ENCODE measurements around the gene SELENBP1. TPM values are rescaled to one million over a fixed set of nuclear protein-coding genes. Genes with fewer than 3 reads are reported as not detected.

SELENBP1 gene
- polyA plus RNA-seq, 1 donor from 2014 or later = not detected

- no peaks in the 10 kb centered on the region for H3K79me2 ChIP-seq (replicated peaks; ENCODE audit: insufficient read depth, low read length)
- H3K27ac ChIP-seq (ENCODE audit: low read length) = no peak overlapping the region
- no peak overlapping the region for H3K9ac ChIP-seq (ENCODE audit: low read length)
- no peak overlapping the region for H3K4me3 ChIP-seq (ENCODE audit: low read length)
- H4K20me1 ChIP-seq (ENCODE audit: insufficient read depth) = no peaks in the 10 kb centered on the region
- no peaks in the 10 kb centered on the region for H3K36me3 ChIP-seq (ENCODE audit: insufficient read depth, low read length)
- no peak overlapping the region for H2AFZ ChIP-seq (ENCODE audit: low read depth, low read length)
- H3K9me2 ChIP-seq (ENCODE audit: insufficient read depth, low read length) = no peaks in the 10 kb centered on the region
- H3F3A ChIP-seq (ENCODE audit: insufficient read depth, low read length, poor library complexity, severe bottlenecking) = no peaks in the 10 kb centered on the region
- TF ChIP-seq EZH2 (IDR thresholded peaks at IDR 0.05; ENCODE audit: borderline replicate concordance, insufficient read depth, low read length, poor library complexity, severe bottlenecking) (no peak), MXI1 (conservative IDR thresholded peaks at IDR 0.05; ENCODE audit: poor library complexity, severe bottlenecking) (no peak), TAF1 (IDR thresholded peaks at IDR 0.05; ENCODE audit: low read depth) (no peak), RAD21 (conservative IDR thresholded peaks at IDR 0.05) (no peak)
- H3K4me2 ChIP-seq (ENCODE audit: low read length) = no peak overlapping the region
- H3K9me3 ChIP-seq (ENCODE audit: low read length) = no peaks in the 10 kb centered on the region
- no peaks in the 10 kb centered on the region for H3K27me3 ChIP-seq (ENCODE audit: insufficient read depth, low read depth, low read length)
These were observed 37.7 kb downstream of the SELENBP1 start for GRCh38 chr1:151334822-151335221.

DNA sequence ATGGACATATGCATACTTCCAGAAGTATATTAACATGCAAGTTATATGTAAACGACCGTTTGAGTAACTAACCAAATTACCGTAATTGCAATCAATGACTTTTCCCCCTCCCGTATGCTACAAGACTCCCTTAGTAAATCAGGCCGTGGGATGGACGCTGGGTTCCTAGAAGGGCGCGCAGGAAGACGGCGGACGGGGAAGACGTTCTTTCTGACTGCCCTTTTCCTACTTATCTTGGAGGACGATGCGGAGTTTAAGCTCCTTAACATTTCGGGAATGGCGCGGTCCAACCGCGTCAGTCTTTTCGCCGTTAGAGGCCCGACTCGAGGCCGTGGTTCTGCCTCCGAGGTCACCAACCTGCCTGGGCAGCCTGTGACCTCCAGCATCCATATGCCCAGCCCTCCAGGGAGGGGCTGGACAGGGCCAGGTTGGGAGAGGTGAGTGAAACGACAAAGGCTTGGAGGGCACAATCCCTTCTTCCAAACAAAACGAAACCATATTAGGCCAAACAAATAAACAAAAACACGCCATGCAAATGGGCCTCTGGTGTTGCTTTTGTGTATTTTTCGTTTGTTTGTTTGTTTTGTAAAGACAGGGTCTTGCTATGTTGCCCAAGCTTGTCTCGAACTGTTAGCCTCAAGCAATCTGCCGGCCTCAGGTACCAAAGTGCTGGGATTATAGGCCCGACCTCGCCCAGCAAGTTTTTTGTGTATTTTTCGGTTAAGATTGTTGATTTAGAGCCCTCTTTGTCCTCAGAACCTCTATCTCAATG, 44.4 kb downstream of the SELENBP1 start:
- H3K9ac ChIP-seq (ENCODE audit: low read length) = peak overlapping the region; percentile 77
- TF ChIP-seq EP300 (conservative IDR thresholded peaks at IDR 0.05; ENCODE audit: poor library complexity, severe bottlenecking) (no peak), POLR2AphosphoS5 (IDR thresholded peaks at IDR 0.05) (no peak), CTCF (IDR thresholded peaks at IDR 0.05; ENCODE audit: poor library complexity, severe bottlenecking) (no peak), MXI1 (conservative IDR thresholded peaks at IDR 0.05; ENCODE audit: poor library complexity, severe bottlenecking) (no peak), TAF1 (IDR thresholded peaks at IDR 0.05; ENCODE audit: low read depth) (no peak), SMC3 (conservative IDR thresholded peaks at IDR 0.05; ENCODE audit: poor library complexity) (no peak), RAD21 (conservative IDR thresholded peaks at IDR 0.05) (no peak), REST (IDR thresholded peaks at IDR 0.05; ENCODE audit: borderline replicate concordance) (no peak), EZH2 (IDR thresholded peaks at IDR 0.05; ENCODE audit: borderline replicate concordance, insufficient read depth, low read length, poor library complexity, severe bottlenecking) (no peak)
- H4K20me1 ChIP-seq (ENCODE audit: insufficient read depth) = no peaks in the 10 kb centered on the region
- no peaks in the 10 kb centered on the region for H3K27me3 ChIP-seq (ENCODE audit: insufficient read depth, low read depth, low read length)
- H3K27ac ChIP-seq (ENCODE audit: low read length) = peak overlapping the region; percentile 89
- H3K36me3 ChIP-seq (ENCODE audit: insufficient read depth, low read length) = peaks cover 7% of the 10 kb centered on the region
- H3K9me3 ChIP-seq (ENCODE audit: low read length) = no peaks in the 10 kb centered on the region
- peak overlapping the region; percentile 54 for H3K4me2 ChIP-seq (ENCODE audit: low read length)
- H3K9me2 ChIP-seq (ENCODE audit: insufficient read depth, low read length) = no peaks in the 10 kb centered on the region
- peak overlapping the region; percentile 89 for H3K4me3 ChIP-seq (ENCODE audit: low read length)
- H2AFZ ChIP-seq (ENCODE audit: low read depth, low read length) = peak overlapping the region; percentile 41
- peaks cover 16% of the 10 kb centered on the region for H3K79me2 ChIP-seq (replicated peaks; ENCODE audit: insufficient read depth, low read length)
- H3F3A ChIP-seq (ENCODE audit: insufficient read depth, low read length, poor library complexity, severe bottlenecking) = no peaks in the 10 kb centered on the region
